Esophagus squamous epithelium (tissue), 4 donors: ENCODE data around the gene SERINC3.

Experiments
- CTCF ChIP-seq, 6 experiments: fragments of 450-650 bp in 4 of 6; fragments of 200-600 bp in 2 of 6; sonication (generic) in 2 of 6; IDR thresholded peaks; one replicate each; pipeline ENCODE4 v1.5.1; 2016 to 2019; ENCODE audit warnings: antibody characterized with exemption in 6 of 6, mild to moderate bottlenecking in 4 of 6, moderate library complexity in 4 of 6
- POLR2A ChIP-seq, 4 donors: fragments of 450-650 bp; IDR thresholded peaks; one replicate each; pipeline ENCODE4 v1.6.1; 2017; ENCODE audit warnings: antibody characterized with exemption in 4 of 4, mild to moderate bottlenecking in 4 of 4, moderate library complexity in 3 of 4

GRCh38 chr20:44566811-44567210, 44.9 kb upstream of the SERINC3 start:
- TF ChIP-seq CTCF (IDR thresholded peaks at IDR 0.05) (no peak), POLR2A (IDR thresholded peaks at IDR 0.05) (no peak)
